H9 (cell line): ENCODE data around the gene ZNF547. TPM values are rescaled to one million over a fixed set of nuclear protein-coding genes. Genes with fewer than 3 reads are reported as not detected.

ENCODE experiments used
- DNase-seq: peaks from one replicate; pipeline ENCODE4 v3.0.0-alpha.2; 2017
- H2AFZ ChIP-seq: one replicate; pipeline ENCODE4 v1.6.1; 2013; ENCODE audit warnings: mild to moderate bottlenecking, low read length, control low read depth, moderate library complexity
- H2AK5ac ChIP-seq: 2 replicates; pipeline ENCODE4 v1.6.1; 2013; ENCODE audit warnings: low read length, control low read depth, mixed read lengths; ENCODE audit not compliant: insufficient read length
- H2BK120ac ChIP-seq: one replicate; pipeline ENCODE4 v1.6.1; 2013; ENCODE audit warnings: low read depth, mild to moderate bottlenecking, low read length, control low read depth, inconsistent platforms; ENCODE audit not compliant: poor library complexity, severe bottlenecking
- H2BK12ac ChIP-seq: 2 replicates; pipeline ENCODE4 v1.6.1; 2013; ENCODE audit warnings: low read length, control low read depth, mixed read lengths, low read depth; ENCODE audit not compliant: insufficient read length
- H2BK15ac ChIP-seq: 2 replicates; pipeline ENCODE4 v1.6.1; 2013; ENCODE audit warnings: low read depth, low read length, control low read depth
- H2BK20ac ChIP-seq: one replicate; pipeline ENCODE4 v1.6.1; 2013; ENCODE audit warnings: low read depth, mild to moderate bottlenecking, low read length, control low read depth, inconsistent platforms; ENCODE audit not compliant: poor library complexity, severe bottlenecking
- H2BK5ac ChIP-seq: 2 replicates; pipeline ENCODE4 v1.6.1; 2013; ENCODE audit warnings: low read length, control low read depth, mixed read lengths; ENCODE audit not compliant: insufficient read length
- H3K14ac ChIP-seq: 2 replicates; pipeline ENCODE4 v1.6.1; 2013; ENCODE audit warnings: low read length, control low read depth; ENCODE audit not compliant: insufficient read depth
- H3K18ac ChIP-seq: 2 replicates; pipeline ENCODE4 v1.6.1; 2013; ENCODE audit warnings: low read depth, mild to moderate bottlenecking, mixed read lengths, low read length, control low read depth; ENCODE audit not compliant: insufficient read length
- H3K23ac ChIP-seq: 2 replicates; pipeline ENCODE4 v1.6.1; 2013; ENCODE audit warnings: low read length, control low read depth, mixed read lengths, low read depth; ENCODE audit not compliant: insufficient read length
- H3K23me2 ChIP-seq: 2 replicates; pipeline ENCODE4 v1.6.1; 2013; ENCODE audit warnings: low read depth, mild to moderate bottlenecking, mixed read lengths, low read length, control low read depth; ENCODE audit not compliant: insufficient read length, poor library complexity, severe bottlenecking
- H3K27ac ChIP-seq: 2 replicates; pipeline ENCODE4 v1.5.1; 2013; ENCODE audit warnings: low read length, control low read depth, mixed read lengths, low read depth; ENCODE audit not compliant: insufficient read length
- H3K27me3 ChIP-seq: 2 replicates; pipeline ENCODE4 v1.6.1; 2013; ENCODE audit warnings: low read length, control low read depth, inconsistent platforms; ENCODE audit not compliant: insufficient read depth
- H3K4ac ChIP-seq: 2 replicates; pipeline ENCODE4 v1.6.1; 2013; ENCODE audit warnings: low read depth, mild to moderate bottlenecking, control low read depth, inconsistent platforms, low read length, moderate library complexity
- H3K4me1 ChIP-seq: 2 replicates; pipeline ENCODE4 v1.6.1; 2013; ENCODE audit warnings: low read length, control low read depth, inconsistent platforms; ENCODE audit not compliant: insufficient read depth
- H3K4me2 ChIP-seq: 2 replicates; pipeline ENCODE4 v1.6.1; 2013; ENCODE audit warnings: low read length, control low read depth, mixed read lengths; ENCODE audit not compliant: insufficient read length, insufficient read depth
- H3K56ac ChIP-seq: 2 replicates; pipeline ENCODE4 v1.6.1; 2013; ENCODE audit warnings: low read depth, mild to moderate bottlenecking, mixed read lengths, low read length, control low read depth; ENCODE audit not compliant: insufficient read length
- H3K79me1 ChIP-seq: 2 replicates; pipeline ENCODE4 v1.6.1; 2013; ENCODE audit warnings: low read depth, mild to moderate bottlenecking, moderate library complexity, low read length, control low read depth, inconsistent platforms; ENCODE audit not compliant: insufficient read depth, poor library complexity, severe bottlenecking
- H3K79me2 ChIP-seq: 2 replicates; pipeline ENCODE4 v1.6.1; 2013; ENCODE audit warnings: low read length, control low read depth, inconsistent platforms; ENCODE audit not compliant: insufficient read depth
- H3K9ac ChIP-seq: 2 replicates; pipeline ENCODE4 v1.6.1; 2013; ENCODE audit warnings: low read length, control low read depth, mixed read lengths; ENCODE audit not compliant: insufficient read length; ENCODE audit errors: extremely low read depth
- H3K9me3 ChIP-seq: one replicate; pipeline ENCODE4 v1.6.1; 2013; ENCODE audit warnings: low read depth, low read length, inconsistent platforms; ENCODE audit not compliant: control insufficient read depth
- H3T11ph ChIP-seq: one replicate; pipeline ENCODE4 v1.6.1; 2013; ENCODE audit warnings: mild to moderate bottlenecking, low read length, control low read depth, inconsistent platforms
- H4K20me1 ChIP-seq: one replicate; pipeline ENCODE4 v1.6.1; 2013; ENCODE audit not compliant: control insufficient read depth, insufficient read length, insufficient read depth
- H4K5ac ChIP-seq: 2 replicates; pipeline ENCODE4 v1.6.1; 2013; ENCODE audit warnings: low read depth, mild to moderate bottlenecking, mixed read lengths, low read length, control low read depth; ENCODE audit not compliant: insufficient read length
- H4K8ac ChIP-seq: replicated peaks from 2 replicates; pipeline ENCODE4 v1.6.1; 2013; ENCODE audit warnings: low read length, control low read depth, mixed read lengths, low read depth; ENCODE audit not compliant: insufficient read length
- H4K91ac ChIP-seq: 2 replicates; pipeline ENCODE4 v1.6.1; 2013; ENCODE audit warnings: low read depth, mild to moderate bottlenecking, moderate library complexity, mixed read lengths, low read length, control low read depth; ENCODE audit not compliant: insufficient read length
- H3K27ac Mint-ChIP-seq, 3 experiments: 2 replicates in 2 of 3; 3 replicates in 1 of 3; pipeline ENCODE4 v1.8.0; 2020 to 2021; ENCODE audit warnings: mixed read lengths in 3 of 3, mild to moderate bottlenecking in 1 of 3, moderate library complexity in 1 of 3
- H3K27me3 Mint-ChIP-seq: 2 replicates; pipeline ENCODE4 v1.8.0; 2021; ENCODE audit warnings: low read depth, mild to moderate bottlenecking, moderate library complexity, mixed read lengths
- H3K36me3 Mint-ChIP-seq, 3 experiments: 2 replicates in 2 of 3; 3 replicates in 1 of 3; pipeline ENCODE4 v1.8.0; 2020 to 2021; ENCODE audit warnings: low read depth in 3 of 3, mixed read lengths in 3 of 3; ENCODE audit not compliant: insufficient read depth in 1 of 3
- H3K4me1 Mint-ChIP-seq, 2 experiments: 2 replicates each; pipeline ENCODE4 v1.8.0; 2020; ENCODE audit warnings: mixed read lengths in 2 of 2
- H3K4me3 Mint-ChIP-seq, 2 experiments: 2 replicates in 1 of 2; 3 replicates in 1 of 2; pipeline ENCODE4 v1.8.0; 2020 to 2021; ENCODE audit warnings: mild to moderate bottlenecking in 2 of 2, mixed read lengths in 2 of 2, moderate library complexity in 1 of 2
- H3K9me3 Mint-ChIP-seq, 2 experiments: 2 replicates in 1 of 2; 3 replicates in 1 of 2; pipeline ENCODE4 v1.8.0; 2020; ENCODE audit warnings: mild to moderate bottlenecking in 2 of 2, mixed read lengths in 2 of 2, moderate library complexity in 1 of 2
- WGBS: extraction: QIAGEN DNeasy Blood & Tissue Kit; methylation state at CpG from one replicate; pipeline ENCODE4 v1.1.7; 2013; ENCODE audit warnings: missing lambda C conversion rate, low lambda C conversion rate, mixed read lengths; ENCODE audit not compliant: insufficient read length; ENCODE audit errors: extremely low coverage; 5-methylcytosine and 5-hydroxymethylcytosine counted together
- total RNA-seq: library from RNA; stranded (reverse); gene quantifications from 2 replicates; pipeline ENCODE4 v1.2.1, GENCODE V29; 2021
- TF ChIP-seq, protein P1 (sequence below): fragments of 200-600 bp; sonication (generic); conservative IDR thresholded peaks from 3 replicates; pipeline ENCODE4 v1.8.0; 2021; ENCODE audit warnings: antibody characterized with exemption, mild to moderate bottlenecking

Gene ZNF547
- total RNA-seq, 1 experiment from 2014 or later: 3.8 TPM

DNA sequence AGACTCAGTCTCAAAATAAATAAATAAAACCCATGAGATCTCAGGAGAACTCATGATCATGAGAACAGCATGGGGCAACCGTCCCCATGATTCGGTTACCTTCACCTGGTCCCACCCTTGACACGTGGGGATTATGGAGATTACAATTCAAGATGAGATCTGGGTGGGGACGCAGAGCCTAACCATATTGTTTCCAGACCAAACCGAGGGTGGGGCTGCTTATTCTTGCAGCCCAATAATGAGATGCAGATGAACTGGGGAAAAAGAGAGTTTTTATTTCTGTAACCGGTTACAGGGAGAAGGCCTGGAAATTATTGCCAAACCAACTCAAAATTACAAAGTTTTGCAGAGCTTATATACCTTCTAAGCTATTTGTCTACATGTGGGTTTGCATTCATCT is 12.8 kb downstream of the ZNF547 start:
- H3K27ac Mint-ChIP-seq: no peak overlapping the region
- Histone ChIP-seq H3K79me1 (no peaks in the 10 kb centered on the region), H3K23ac (no peak overlapping the region), H3K79me2 (no peaks in the 10 kb centered on the region), H3K4ac (no peak overlapping the region), H2BK12ac (no peak overlapping the region), H2BK20ac (no peak overlapping the region), H3K23me2 (no peaks in the 10 kb centered on the region), H3K18ac (no peak overlapping the region), H3K27ac (no peak overlapping the region), H3K9ac (no peak overlapping the region), H2BK120ac (no peak overlapping the region), H3K56ac (no peak overlapping the region), H3K14ac (no peak overlapping the region), H2AK5ac (no peak overlapping the region), H3K4me2 (no peak overlapping the region), H4K8ac (no peak overlapping the region), H3K4me1 (no peaks in the 10 kb centered on the region), H3K27me3 (no peaks in the 10 kb centered on the region), H4K5ac (no peak overlapping the region), H4K20me1 (no peaks in the 10 kb centered on the region), H4K91ac (no peak overlapping the region), H2AFZ (no peak overlapping the region), H3K9me3 (peaks cover 31% of the 10 kb centered on the region), H2BK5ac (no peak overlapping the region), H2BK15ac (no peak overlapping the region), H3T11ph (no peak overlapping the region)
- no peaks in the 10 kb centered on the region for H3K4me1 Mint-ChIP-seq
- peaks cover 58 to 71% (median 70%) of the 10 kb centered on the region in 3 experiments for H3K36me3 Mint-ChIP-seq
- TF ChIP-seq, protein P1, sequence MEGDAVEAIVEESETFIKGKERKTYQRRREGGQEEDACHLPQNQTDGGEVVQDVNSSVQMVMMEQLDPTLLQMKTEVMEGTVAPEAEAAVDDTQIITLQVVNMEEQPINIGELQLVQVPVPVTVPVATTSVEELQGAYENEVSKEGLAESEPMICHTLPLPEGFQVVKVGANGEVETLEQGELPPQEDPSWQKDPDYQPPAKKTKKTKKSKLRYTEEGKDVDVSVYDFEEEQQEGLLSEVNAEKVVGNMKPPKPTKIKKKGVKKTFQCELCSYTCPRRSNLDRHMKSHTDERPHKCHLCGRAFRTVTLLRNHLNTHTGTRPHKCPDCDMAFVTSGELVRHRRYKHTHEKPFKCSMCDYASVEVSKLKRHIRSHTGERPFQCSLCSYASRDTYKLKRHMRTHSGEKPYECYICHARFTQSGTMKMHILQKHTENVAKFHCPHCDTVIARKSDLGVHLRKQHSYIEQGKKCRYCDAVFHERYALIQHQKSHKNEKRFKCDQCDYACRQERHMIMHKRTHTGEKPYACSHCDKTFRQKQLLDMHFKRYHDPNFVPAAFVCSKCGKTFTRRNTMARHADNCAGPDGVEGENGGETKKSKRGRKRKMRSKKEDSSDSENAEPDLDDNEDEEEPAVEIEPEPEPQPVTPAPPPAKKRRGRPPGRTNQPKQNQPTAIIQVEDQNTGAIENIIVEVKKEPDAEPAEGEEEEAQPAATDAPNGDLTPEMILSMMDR: no peak
- no peaks in the 10 kb centered on the region; the same call in 1 of the 2 replicates for H3K27me3 Mint-ChIP-seq
- peaks cover 49 to 58% of the 10 kb centered on the region in 2 experiments for H3K9me3 Mint-ChIP-seq
- no CpG with 5 or more reads among the region's 6 CpGs for WGBS
- H3K4me3 Mint-ChIP-seq: no peak overlapping the region
- no peak for DNase-seq
